ENCODE measurements around the gene SUPV3L1. TPM values are rescaled to one million over a fixed set of nuclear protein-coding genes. Genes with fewer than 3 reads are reported as not detected.

SUPV3L1 gene
- total and polyA plus RNA-seq, 9 of the 15 experiments (the other 6 are each of a cell fraction or from before 2014, with no cell fraction given): 45.2 to 156 (median 92.6) TPM

DNA sequence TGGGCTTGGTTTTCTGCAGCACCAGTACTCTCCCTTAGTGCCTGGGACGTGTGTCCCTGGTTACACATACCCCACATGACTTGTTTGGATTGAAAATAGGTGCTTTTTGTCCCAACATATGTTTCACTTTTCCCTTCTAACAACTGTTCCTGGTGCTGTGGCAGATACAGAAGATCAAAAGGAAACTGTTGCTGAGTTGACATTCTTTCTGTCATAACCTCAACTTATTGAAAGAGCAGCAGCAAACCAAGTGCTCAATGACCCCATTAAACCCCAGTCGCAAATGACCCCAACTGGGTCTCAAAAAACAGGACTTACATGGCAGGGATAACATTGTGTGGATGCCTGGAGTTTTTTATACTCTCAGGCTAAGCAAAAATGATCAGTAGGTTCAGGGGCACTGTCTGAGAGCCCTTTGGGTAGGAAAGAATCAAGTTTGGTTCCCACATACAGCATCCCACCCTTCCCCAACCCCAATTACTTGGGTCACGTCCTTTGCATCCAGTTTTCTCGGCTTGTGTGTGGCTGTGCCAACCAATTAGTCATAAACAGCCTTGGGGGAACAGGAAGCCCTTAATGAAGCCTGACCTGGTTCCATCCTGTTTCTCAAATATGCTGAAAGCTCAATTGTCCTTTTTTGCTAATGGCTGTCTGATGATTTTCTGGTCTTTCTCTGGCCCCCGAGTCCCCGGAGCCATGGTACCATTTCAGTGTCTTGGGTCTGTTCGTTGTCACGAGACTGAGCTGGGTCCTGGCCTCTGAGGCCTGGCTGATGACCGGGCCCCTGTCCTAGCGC lies 45.0 kb downstream of the SUPV3L1 start (continued):
- peak; percentile 56 for TF ChIP-seq MAFG (tag; conservative IDR thresholded peaks at IDR 0.05)
- no peak for TF ChIP-seq MGA (IDR thresholded peaks at IDR 0.05)
- no peak for TF ChIP-seq BDP1 (IDR thresholded peaks at IDR 0.05; ENCODE audit: insufficient read depth, insufficient read length)
- TF ChIP-seq FOXJ2 (tag; IDR thresholded peaks at IDR 0.05): no peak
- TF ChIP-seq CBX3 (IDR thresholded peaks at IDR 0.05; ENCODE audit: borderline replicate concordance in 1 of 2, low read length in 2 of 2): no peak
- no peak for TF ChIP-seq ZFPM2 (CRISPR knock-in tag; IDR thresholded peaks at IDR 0.05)
- TF ChIP-seq, protein P1, sequence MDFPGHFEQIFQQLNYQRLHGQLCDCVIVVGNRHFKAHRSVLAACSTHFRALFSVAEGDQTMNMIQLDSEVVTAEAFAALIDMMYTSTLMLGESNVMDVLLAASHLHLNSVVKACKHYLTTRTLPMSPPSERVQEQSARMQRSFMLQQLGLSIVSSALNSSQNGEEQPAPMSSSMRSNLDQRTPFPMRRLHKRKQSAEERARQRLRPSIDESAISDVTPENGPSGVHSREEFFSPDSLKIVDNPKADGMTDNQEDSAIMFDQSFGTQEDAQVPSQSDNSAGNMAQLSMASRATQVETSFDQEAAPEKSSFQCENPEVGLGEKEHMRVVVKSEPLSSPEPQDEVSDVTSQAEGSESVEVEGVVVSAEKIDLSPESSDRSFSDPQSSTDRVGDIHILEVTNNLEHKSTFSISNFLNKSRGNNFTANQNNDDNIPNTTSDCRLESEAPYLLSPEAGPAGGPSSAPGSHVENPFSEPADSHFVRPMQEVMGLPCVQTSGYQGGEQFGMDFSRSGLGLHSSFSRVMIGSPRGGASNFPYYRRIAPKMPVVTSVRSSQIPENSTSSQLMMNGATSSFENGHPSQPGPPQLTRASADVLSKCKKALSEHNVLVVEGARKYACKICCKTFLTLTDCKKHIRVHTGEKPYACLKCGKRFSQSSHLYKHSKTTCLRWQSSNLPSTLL (IDR thresholded peaks at IDR 0.05): no peak
- TF ChIP-seq L3MBTL2 (IDR thresholded peaks at IDR 0.05): no peak
- TF ChIP-seq PURB (CRISPR knock-in tag; IDR thresholded peaks at IDR 0.05; ENCODE audit: low read depth): no peak
- TF ChIP-seq MAFF (IDR thresholded peaks at IDR 0.05; ENCODE audit: low read length): peak; percentile 35; the same call in 1 of the 2 replicates
- no peak for TF ChIP-seq DPF2 (IDR thresholded peaks at IDR 0.05)
- TF ChIP-seq ZZZ3 (IDR thresholded peaks at IDR 0.05): no peak
- no peak for TF ChIP-seq MEF2D (tag; conservative IDR thresholded peaks at IDR 0.05; ENCODE audit: low read depth)

Measured in K562 (cell line).